Astrocyte (in vitro differentiated cells and primary cell): ENCODE data around the gene ZNF627. TPM values are rescaled to one million over a fixed set of nuclear protein-coding genes. Genes with fewer than 3 reads are reported as not detected.

Experiments used
- DNase-seq: peaks from one replicate; pipeline ENCODE4 v3.0.0-alpha.2; 2010; ENCODE audit warnings: low read depth
- FAIRE-seq: peaks from 2 replicates; lab custom pipeline; 2011; peaks lifted over from hg19 to GRCh38; lab: Jason Lieb, UNC
- H2AFZ ChIP-seq: 2 replicates; pipeline ENCODE4 v1.6.0; 2012; ENCODE audit warnings: low read depth, low read length, inconsistent platforms
- H3K27ac ChIP-seq: 2 replicates; pipeline ENCODE4 v1.5.1; 2011; ENCODE audit warnings: low read depth, low read length, inconsistent platforms
- H3K27me3 ChIP-seq: 2 replicates; pipeline ENCODE4 v1.6.0; 2011; ENCODE audit warnings: low read length, inconsistent platforms; ENCODE audit not compliant: insufficient read depth
- H3K36me3 ChIP-seq: 2 replicates; pipeline ENCODE4 v1.5.1; 2011; ENCODE audit warnings: low read length, inconsistent platforms; ENCODE audit not compliant: insufficient read depth
- H3K4me1 ChIP-seq: 2 replicates; pipeline ENCODE4 v1.5.1; 2011; ENCODE audit warnings: low read length, inconsistent platforms; ENCODE audit not compliant: insufficient read depth
- H3K4me2 ChIP-seq: 2 replicates; pipeline ENCODE4 v1.6.0; 2012; ENCODE audit warnings: low read length, inconsistent platforms
- H3K4me3 ChIP-seq: 2 replicates; pipeline ENCODE4 v1.5.1; 2011; ENCODE audit warnings: low read depth, mild to moderate bottlenecking, low read length, inconsistent platforms; ENCODE audit not compliant: insufficient read depth
- H3K79me2 ChIP-seq: 2 replicates; pipeline ENCODE4 v1.6.0; 2012; ENCODE audit warnings: mild to moderate bottlenecking, low read length, inconsistent platforms; ENCODE audit not compliant: insufficient read depth
- H3K9ac ChIP-seq: 2 replicates; pipeline ENCODE4 v1.6.0; 2012; ENCODE audit warnings: mild to moderate bottlenecking, low read length, inconsistent platforms
- H3K9me3 ChIP-seq: 2 replicates; pipeline ENCODE4 v1.5.1; 2012; ENCODE audit warnings: low read depth, mild to moderate bottlenecking, low read length, inconsistent platforms; ENCODE audit not compliant: insufficient read depth
- H4K20me1 ChIP-seq: 2 replicates; pipeline ENCODE4 v1.6.0; 2012; ENCODE audit warnings: low read length, inconsistent platforms; ENCODE audit not compliant: insufficient read depth
- H3K27ac Mint-ChIP-seq: one replicate; pipeline ENCODE4 v1.8.0; 2021; ENCODE audit warnings: mild to moderate bottlenecking, mixed read lengths; ENCODE audit not compliant: unreplicated experiment
- H3K27me3 Mint-ChIP-seq: one replicate; pipeline ENCODE4 v1.8.0; 2021; ENCODE audit warnings: low read depth, mixed read lengths; ENCODE audit not compliant: unreplicated experiment
- H3K36me3 Mint-ChIP-seq: one replicate; pipeline ENCODE4 v1.8.0; 2021; ENCODE audit warnings: low read depth, mixed read lengths; ENCODE audit not compliant: unreplicated experiment
- H3K4me1 Mint-ChIP-seq: one replicate; pipeline ENCODE4 v1.8.0; 2021; ENCODE audit warnings: low read depth, mixed read lengths; ENCODE audit not compliant: unreplicated experiment
- H3K4me3 Mint-ChIP-seq: one replicate; pipeline ENCODE4 v1.8.0; 2021; ENCODE audit warnings: mild to moderate bottlenecking, moderate library complexity, mixed read lengths; ENCODE audit not compliant: unreplicated experiment
- H3K9me3 Mint-ChIP-seq: one replicate; pipeline ENCODE4 v1.8.0; 2021; ENCODE audit warnings: mild to moderate bottlenecking, mixed read lengths; ENCODE audit not compliant: unreplicated experiment
- CTCF ChIP-seq: IDR thresholded peaks from 2 replicates; pipeline ENCODE4 v1.5.1; 2011; ENCODE audit warnings: low read depth, mild to moderate bottlenecking, inconsistent platforms, low read length, moderate library complexity; ENCODE audit not compliant: insufficient read depth
- EZH2 ChIP-seq: IDR thresholded peaks from 2 replicates; pipeline ENCODE4 v1.6.1; 2012; ENCODE audit warnings: mild to moderate bottlenecking, low read length, inconsistent platforms; ENCODE audit not compliant: insufficient read depth
- total RNA-seq: library from RNA; stranded (reverse); gene quantifications from 2 replicates; pipeline ENCODE4 v1.2.1, GENCODE V29; 2021

ZNF627 gene
- total RNA-seq, 1 donor from 2014 or later, result 20.5 TPM

- FAIRE-seq, result no peak
- no peak overlapping the region for H3K9ac ChIP-seq
- H3K4me3 Mint-ChIP-seq, result peak overlapping the region; percentile 36
Measured at GRCh38 chr19:11556634-11557420, 40.5 kb upstream of the ZNF627 start.

GRCh38 chr19:11558881-11559828, 38.1 kb upstream of the ZNF627 start, which contains the start of gene ELOF1:
ELOF1 (minus strand) TSS chr19:11559230; CDS start chr19:11554347, 4,883 bp downstream.
- Histone ChIP-seq H3K27ac (peak within 1 kb of the TSS; percentile 41), H3K9me3 (no peaks in the 10 kb centered on the region), H3K4me2 (peak within 1 kb of the TSS; percentile 99), H3K4me1 (peaks cover 7% of the 10 kb centered on the region), H3K9ac (peak within 1 kb of the TSS; percentile 90), H3K36me3 (peaks cover 2% of the 10 kb centered on the region), H2AFZ (peak within 1 kb of the TSS; percentile 81), H3K79me2 (peaks cover 40% of the 10 kb centered on the region), H4K20me1 (peaks cover 38% of the 10 kb centered on the region), H3K4me3 (peak within 1 kb of the TSS; percentile 91), H3K27me3 (no peaks in the 10 kb centered on the region)
- TF ChIP-seq EZH2 (no peak), CTCF (no peak)
- FAIRE-seq (peak; percentile 13), DNase-seq (peak; percentile 94)
- H3K4me3 Mint-ChIP-seq, result peak within 1 kb of the TSS; percentile 97
- H3K27me3 Mint-ChIP-seq, result no peaks in the 10 kb centered on the region
- H3K27ac Mint-ChIP-seq, result peak within 1 kb of the TSS; percentile 91
- no peaks in the 10 kb centered on the region for H3K9me3 Mint-ChIP-seq
- H3K36me3 Mint-ChIP-seq, result peaks cover under 1% of the 10 kb centered on the region
- peaks cover 14% of the 10 kb centered on the region for H3K4me1 Mint-ChIP-seq

More at GRCh38 chr19:11556634-11557420, 40.5 kb upstream of the ZNF627 start:
- Histone ChIP-seq H3K27ac (no peak overlapping the region), H3K4me1 (peaks cover 7% of the 10 kb centered on the region), H3K27me3 (no peaks in the 10 kb centered on the region), H3K79me2 (peaks cover 40% of the 10 kb centered on the region), H3K9me3 (no peaks in the 10 kb centered on the region), H4K20me1 (peaks cover 56% of the 10 kb centered on the region), H2AFZ (no peak overlapping the region), H3K4me2 (no peak overlapping the region), H3K4me3 (no peak overlapping the region), H3K36me3 (peaks cover 2% of the 10 kb centered on the region)
- H3K9me3 Mint-ChIP-seq, result no peaks in the 10 kb centered on the region
- TF ChIP-seq CTCF (no peak), EZH2 (no peak)
- no peak overlapping the region for H3K27ac Mint-ChIP-seq
- peaks cover 14% of the 10 kb centered on the region for H3K4me1 Mint-ChIP-seq
- peaks cover 5% of the 10 kb centered on the region for H3K36me3 Mint-ChIP-seq
- DNase-seq, result no peak
- no peaks in the 10 kb centered on the region for H3K27me3 Mint-ChIP-seq
